Effector memory CD4-positive, alpha-beta T cell (primary cell): ENCODE results near the gene TMEM181.
"Not testable (repeated sequence)": the region's sequence is repeated elsewhere in the genome, so short reads cannot be mapped to it uniquely, and the experiment has no call there.

Experiments used
- DNase-seq, 3 donors: peaks; one replicate each; pipeline ENCODE4 v3.0.0-alpha.2; 2020
- H3K27ac ChIP-seq: 2 replicates; pipeline ENCODE4 v1.7.0; 2013; ENCODE audit warnings: mild to moderate bottlenecking, low read length, moderate library complexity; ENCODE audit not compliant: insufficient read depth, poor library complexity, severe bottlenecking
- H3K27me3 ChIP-seq: replicated peaks from 2 replicates; pipeline ENCODE4 v1.7.0; 2013; ENCODE audit warnings: mild to moderate bottlenecking, low read length; ENCODE audit not compliant: insufficient read depth, control insufficient read depth, poor library complexity, severe bottlenecking
- H3K36me3 ChIP-seq: 2 replicates; pipeline ENCODE4 v1.7.0; 2013; ENCODE audit warnings: mild to moderate bottlenecking, low read length, moderate library complexity; ENCODE audit not compliant: control insufficient read depth, insufficient read depth
- H3K4me1 ChIP-seq: 2 replicates; pipeline ENCODE4 v1.7.0; 2013; ENCODE audit warnings: low read length, mild to moderate bottlenecking; ENCODE audit not compliant: control insufficient read depth, insufficient read depth, poor library complexity, severe bottlenecking
- H3K4me3 ChIP-seq: 2 replicates; pipeline ENCODE4 v1.7.0; 2013; ENCODE audit warnings: low read length, low read depth, mild to moderate bottlenecking; ENCODE audit not compliant: insufficient read depth, poor library complexity, severe bottlenecking
- H3K9me3 ChIP-seq: 2 replicates; pipeline ENCODE4 v1.7.0; 2013; ENCODE audit warnings: mild to moderate bottlenecking, low read length, moderate library complexity; ENCODE audit not compliant: control insufficient read depth

The TMEM181 gene

DNA sequence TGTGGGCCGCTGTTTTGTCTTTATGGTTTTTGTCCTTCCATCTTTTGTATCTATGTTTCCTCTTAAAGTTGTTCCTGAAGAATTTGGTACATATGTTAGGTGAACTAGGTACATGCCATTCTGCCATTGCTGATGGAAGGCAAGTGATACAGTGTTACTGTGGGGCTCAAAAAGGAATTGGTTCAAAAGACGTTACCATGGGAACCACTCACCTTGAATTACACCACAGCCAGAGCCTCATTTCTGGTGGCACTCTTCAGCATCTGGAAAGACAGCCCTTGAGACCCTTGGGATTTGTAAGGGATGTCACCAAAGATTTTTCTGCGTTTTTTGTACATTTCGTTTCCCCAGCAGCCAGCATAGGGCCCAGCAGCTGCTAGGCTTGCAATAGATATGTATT, 31.9 kb downstream of the TMEM181 start:
- H3K27ac ChIP-seq = no peak overlapping the region
- no peaks in the 10 kb centered on the region for H3K4me1 ChIP-seq
- no peaks in the 10 kb centered on the region for H3K27me3 ChIP-seq
- no peaks in the 10 kb centered on the region for H3K9me3 ChIP-seq
- DNase-seq = no peak
- H3K36me3 ChIP-seq = peaks cover 67% of the 10 kb centered on the region
- no peak overlapping the region for H3K4me3 ChIP-seq

DNA sequence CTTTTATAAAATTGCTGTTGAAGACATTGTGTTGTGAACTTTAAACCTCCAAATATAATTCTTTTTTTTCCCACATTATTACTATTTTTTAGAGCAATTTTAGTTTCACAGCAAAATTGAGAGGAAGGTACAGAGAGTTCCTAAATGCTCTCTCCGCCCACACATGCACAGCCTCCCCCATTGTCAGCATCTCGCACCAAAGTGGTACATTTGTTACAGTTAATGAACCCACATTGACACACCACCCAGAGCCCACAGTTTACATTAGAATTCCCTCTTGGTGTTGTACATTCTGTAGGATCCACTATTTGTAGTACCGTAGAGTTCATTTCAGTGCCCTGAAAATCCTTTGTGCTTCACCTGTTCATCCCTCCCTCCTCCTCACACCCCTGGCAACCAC, 33.8 kb downstream of the TMEM181 start:
- Histone ChIP-seq H3K4me3 (no peak overlapping the region), H3K36me3 (peaks cover 65% of the 10 kb centered on the region), H3K9me3 (no peaks in the 10 kb centered on the region), H3K27me3 (no peaks in the 10 kb centered on the region), H3K4me1 (no peaks in the 10 kb centered on the region), H3K27ac (no peak overlapping the region)
- DNase-seq = no peak

- H3K4me3 ChIP-seq = no peak overlapping the region
- H3K4me1 ChIP-seq = no peaks in the 10 kb centered on the region
- no peaks in the 10 kb centered on the region for H3K27me3 ChIP-seq
- H3K27ac ChIP-seq = no peak overlapping the region
- H3K36me3 ChIP-seq = peaks cover 59% of the 10 kb centered on the region
- DNase-seq = no peak
- H3K9me3 ChIP-seq = no peaks in the 10 kb centered on the region
These were observed 35.3 kb downstream of the TMEM181 start for GRCh38 chr6:158595223-158595622.

DNA sequence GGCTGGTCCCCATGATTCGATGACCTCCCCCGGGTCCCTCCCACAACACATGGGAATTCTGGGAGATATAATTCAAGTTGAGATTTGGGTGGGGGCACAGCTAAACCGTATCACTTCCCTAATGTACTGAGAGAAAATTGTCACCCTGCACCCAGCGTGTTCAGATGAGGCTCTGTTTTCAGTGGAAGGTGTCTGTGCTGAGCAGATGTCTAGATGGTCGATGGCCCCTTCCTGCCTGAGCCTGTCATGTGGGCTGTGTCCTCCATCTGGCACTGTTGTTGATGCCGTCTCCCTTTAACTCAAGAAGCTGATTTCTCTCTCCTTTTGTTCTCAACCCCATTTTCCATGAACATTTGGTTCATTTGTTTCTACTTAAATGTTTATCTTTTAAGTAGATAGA, 37.0 kb downstream of the TMEM181 start:
- no peak overlapping the region for H3K4me3 ChIP-seq
- no peaks in the 10 kb centered on the region for H3K4me1 ChIP-seq
- peaks cover 44% of the 10 kb centered on the region for H3K36me3 ChIP-seq
- DNase-seq = no peak
- H3K27ac ChIP-seq = no peak overlapping the region
- H3K27me3 ChIP-seq = no peaks in the 10 kb centered on the region
- no peaks in the 10 kb centered on the region for H3K9me3 ChIP-seq

DNA sequence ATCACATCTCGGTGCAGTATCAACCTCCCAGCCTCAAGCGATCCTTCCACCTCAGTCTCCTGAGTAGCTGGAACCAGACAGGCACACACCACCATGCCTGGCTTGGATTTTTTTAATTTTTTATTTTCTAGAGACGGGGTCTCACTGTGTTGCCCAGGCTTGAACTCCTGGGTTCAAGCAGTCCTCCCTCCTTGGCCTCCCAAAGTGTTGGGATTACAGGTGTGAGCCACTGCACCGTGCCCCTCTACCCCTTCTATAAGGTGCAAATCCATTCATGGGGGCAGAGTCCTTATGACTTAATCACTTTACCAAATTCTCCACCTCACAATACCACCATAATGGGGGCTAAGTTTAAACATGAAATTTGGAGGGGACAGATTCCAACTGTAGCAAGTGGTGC, 37.7 kb downstream of the TMEM181 start:
- DNase-seq = no peak
- Histone ChIP-seq H3K4me3 (no peak overlapping the region), H3K9me3 (no peaks in the 10 kb centered on the region), H3K4me1 (no peaks in the 10 kb centered on the region), H3K36me3 (peaks cover 37% of the 10 kb centered on the region), H3K27me3 (no peaks in the 10 kb centered on the region), H3K27ac (no peak overlapping the region)

DNA sequence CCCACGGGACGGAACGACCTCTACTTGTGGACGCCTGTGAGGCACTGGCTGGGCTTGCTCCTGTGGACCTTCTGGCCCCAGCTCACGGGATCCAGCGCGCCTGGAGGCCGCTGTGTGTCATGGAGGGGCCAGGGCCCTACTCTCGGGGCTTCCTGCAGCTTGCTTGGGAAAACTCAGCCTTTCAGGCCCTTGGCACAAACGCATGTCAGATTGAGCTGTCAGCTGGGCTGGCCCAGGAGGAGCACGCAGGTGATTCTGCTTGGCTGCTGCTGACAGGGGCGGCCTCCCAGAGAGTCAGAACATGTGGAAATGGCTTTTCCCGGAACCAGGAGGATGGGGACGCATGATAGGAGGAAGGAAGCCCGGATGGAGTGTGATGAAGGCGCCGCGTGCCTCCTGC, 39.7 kb downstream of the TMEM181 start:
- Histone ChIP-seq H3K27me3 (no peaks in the 10 kb centered on the region), H3K36me3 (peaks cover 29% of the 10 kb centered on the region), H3K9me3 (no peaks in the 10 kb centered on the region), H3K4me3 (no peak overlapping the region), H3K4me1 (no peaks in the 10 kb centered on the region), H3K27ac (no peak overlapping the region)
- DNase-seq = no peak

DNA sequence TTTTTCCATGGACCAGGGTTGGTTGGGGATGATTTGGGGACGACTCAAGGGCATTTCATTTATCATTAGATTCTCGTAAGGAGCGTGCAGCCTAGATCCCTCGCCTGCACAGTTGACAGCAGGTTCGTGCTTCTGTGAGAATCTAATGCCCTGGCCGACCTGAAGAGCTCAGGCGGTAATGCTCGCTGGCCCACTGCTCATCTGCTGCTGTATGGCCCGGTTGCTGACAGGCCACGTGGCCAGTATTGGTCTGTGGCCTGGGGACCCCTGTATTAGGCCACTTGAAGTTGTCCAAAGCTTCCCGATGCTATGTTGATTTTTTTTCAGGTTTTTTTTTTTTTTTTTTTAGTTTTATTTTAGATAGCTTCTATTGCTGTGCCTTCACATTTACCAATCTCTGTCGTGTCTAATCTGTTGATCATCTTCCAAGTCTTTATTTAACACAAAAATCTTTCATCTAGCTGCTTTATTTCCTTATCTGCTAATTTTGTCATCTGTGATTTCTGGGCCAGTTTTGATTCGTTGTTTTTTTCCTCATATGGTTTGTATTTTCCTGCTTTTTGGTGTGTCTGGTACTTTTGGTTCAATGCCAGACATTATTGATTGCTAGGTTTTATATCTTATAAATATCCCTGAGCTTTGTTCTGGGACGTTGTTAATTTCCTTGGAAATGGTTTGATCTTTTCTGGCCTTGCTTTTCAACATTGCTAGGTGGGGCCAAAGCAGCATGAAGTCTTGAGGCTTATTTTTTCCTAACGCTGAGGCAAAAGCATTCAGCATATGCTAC, 43.6 kb downstream of the TMEM181 start:
- no peak for DNase-seq
- peaks cover 40% of the 10 kb centered on the region for H3K36me3 ChIP-seq
- H3K27ac ChIP-seq = no peak overlapping the region

DNA sequence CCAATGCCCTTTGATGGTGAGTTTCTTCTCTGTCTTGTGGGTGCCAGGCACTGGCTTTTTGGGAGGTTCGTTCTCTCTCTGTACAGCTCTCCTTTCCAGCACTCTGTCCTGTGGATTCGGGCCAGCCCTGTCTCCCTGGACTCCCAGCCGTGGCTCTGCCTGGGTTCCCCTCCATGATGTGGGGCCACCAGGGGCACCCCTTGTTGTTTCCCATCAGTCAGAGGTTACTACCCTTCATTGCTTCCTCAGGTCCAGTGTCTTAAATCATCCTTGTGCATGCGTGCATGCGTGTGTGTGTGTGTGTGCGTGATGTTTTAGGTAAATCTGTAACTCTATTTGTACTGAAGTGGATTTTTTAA, 44.1 kb downstream of the TMEM181 start:
- H3K36me3 ChIP-seq = peaks cover 44% of the 10 kb centered on the region
- no peak overlapping the region for H3K4me3 ChIP-seq
- DNase-seq = no peak
- no peaks in the 10 kb centered on the region for H3K4me1 ChIP-seq
- H3K27ac ChIP-seq = no peak overlapping the region
- no peaks in the 10 kb centered on the region for H3K9me3 ChIP-seq
- no peaks in the 10 kb centered on the region for H3K27me3 ChIP-seq

More for the DNA sequence above, 43.6 kb downstream of the TMEM181 start:
- Histone ChIP-seq H3K4me1 (no peaks in the 10 kb centered on the region), H3K9me3 (no peaks in the 10 kb centered on the region), H3K4me3 (no peak overlapping the region), H3K27me3 (no peaks in the 10 kb centered on the region)

- Histone ChIP-seq H3K36me3 (peaks cover 45% of the 10 kb centered on the region), H3K27me3 (no peaks in the 10 kb centered on the region), H3K9me3 (no peaks in the 10 kb centered on the region), H3K4me1 (no peaks in the 10 kb centered on the region), H3K4me3 (no peak overlapping the region), H3K27ac (no peak overlapping the region)
- DNase-seq = peak in 2 of 3 donors; percentile 19 to 29
These were observed 45.5 kb downstream of the TMEM181 start for GRCh38 chr6:158605266-158605878.

- H3K4me1 ChIP-seq, H3K27me3 ChIP-seq, H3K4me3 ChIP-seq, H3K9me3 ChIP-seq, H3K27ac ChIP-seq, DNase-seq: not testable (repeated sequence)
- peaks cover 50% of the 10 kb centered on the region for H3K36me3 ChIP-seq
These were observed 46.1 kb downstream of the TMEM181 start for GRCh38 chr6:158606011-158606410.
